Central memory CD8-positive, alpha-beta T cell (primary cell): ENCODE results near the gene ZBTB7C.

Experiments
- ATAC-seq: fragments of 150-1000 bp; cut with Tn5 transposase; replicated peaks from 2 replicates; pipeline ENCODE4 v1.10.0; 2022; ENCODE audit warnings: mild to moderate bottlenecking, moderate FRiP score, moderate number of reproducible peaks; ENCODE audit not compliant: poor library complexity, severe bottlenecking; ENCODE audit errors: extremely low read depth
- DNase-seq, 2 donors: peaks; one replicate each; pipeline ENCODE4 v3.0.0; 2021; ENCODE audit warnings: low spot score in 2 of 2
- H3K27ac Mint-ChIP-seq: one replicate; pipeline ENCODE4 v1.8.0; 2022; ENCODE audit warnings: low read depth, mild to moderate bottlenecking, moderate library complexity, mixed read lengths
- H3K27me3 Mint-ChIP-seq: one replicate; pipeline ENCODE4 v1.8.0; 2022; ENCODE audit warnings: mixed read lengths
- H3K36me3 Mint-ChIP-seq: one replicate; pipeline ENCODE4 v1.8.0; 2022; ENCODE audit warnings: mild to moderate bottlenecking, moderate library complexity, mixed read lengths; ENCODE audit not compliant: insufficient read depth
- H3K4me1 Mint-ChIP-seq: one replicate; pipeline ENCODE4 v1.8.0; 2022; ENCODE audit warnings: mixed read lengths
- H3K4me3 Mint-ChIP-seq: one replicate; pipeline ENCODE4 v1.8.0; 2022; ENCODE audit warnings: mild to moderate bottlenecking, moderate library complexity, mixed read lengths
- H3K9me3 Mint-ChIP-seq: one replicate; pipeline ENCODE4 v1.8.0; 2022; ENCODE audit warnings: mixed read lengths

ZBTB7C gene

DNA sequence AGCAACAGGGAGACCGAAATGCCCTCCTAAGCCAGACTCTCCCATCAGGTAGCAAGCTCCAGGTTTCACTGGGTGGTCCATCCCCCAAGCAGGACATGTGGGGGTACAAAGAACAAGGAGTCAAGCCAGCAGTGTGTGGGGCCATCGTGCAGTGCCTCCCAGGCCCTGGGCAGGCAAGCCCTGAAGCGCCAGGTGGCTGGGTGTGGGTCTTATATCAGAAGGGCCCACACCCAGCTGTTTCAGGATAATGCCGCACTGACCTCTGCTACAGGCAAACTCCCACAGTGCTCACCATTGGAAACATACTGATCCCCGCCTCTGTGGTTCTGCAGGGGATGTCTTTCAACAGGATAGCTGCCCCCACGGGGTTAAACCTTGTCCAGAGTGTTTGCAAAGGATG is 304.5 kb downstream of the ZBTB7C start:
- DNase-seq: no peak
- Mint-ChIP-seq H3K36me3 (peaks cover 2% of the 10 kb centered on the region), H3K4me3 (no peak overlapping the region), H3K9me3 (no peaks in the 10 kb centered on the region), H3K27ac (no peak overlapping the region), H3K27me3 (peaks cover 86% of the 10 kb centered on the region), H3K4me1 (no peaks in the 10 kb centered on the region)
- ATAC-seq: no peak

GRCh38 chr18:48100651-48101165 is 308.5 kb downstream of the ZBTB7C start:
- H3K9me3 Mint-ChIP-seq: no peaks in the 10 kb centered on the region
- H3K4me3 Mint-ChIP-seq: no peak overlapping the region
- peaks cover 58% of the 10 kb centered on the region for H3K27me3 Mint-ChIP-seq
- H3K36me3 Mint-ChIP-seq: peaks cover 2% of the 10 kb centered on the region
- ATAC-seq: no peak
- no peak for DNase-seq
- no peaks in the 10 kb centered on the region for H3K4me1 Mint-ChIP-seq
- no peak overlapping the region for H3K27ac Mint-ChIP-seq

- no peak overlapping the region for H3K27ac Mint-ChIP-seq
- no peak overlapping the region for H3K4me3 Mint-ChIP-seq
- H3K9me3 Mint-ChIP-seq: no peaks in the 10 kb centered on the region
- H3K27me3 Mint-ChIP-seq: peaks cover 52% of the 10 kb centered on the region
- H3K4me1 Mint-ChIP-seq: no peaks in the 10 kb centered on the region
- H3K36me3 Mint-ChIP-seq: peaks cover 2% of the 10 kb centered on the region
- no peak for DNase-seq
- ATAC-seq: no peak
Measured at GRCh38 chr18:48100165-48100575, 309.0 kb downstream of the ZBTB7C start.

GRCh38 chr18:48099481-48100164 is 309.6 kb downstream of the ZBTB7C start:
- Mint-ChIP-seq H3K9me3 (no peaks in the 10 kb centered on the region), H3K27me3 (peaks cover 47% of the 10 kb centered on the region), H3K27ac (no peak overlapping the region), H3K4me1 (no peaks in the 10 kb centered on the region), H3K4me3 (no peak overlapping the region), H3K36me3 (peaks cover 2% of the 10 kb centered on the region)
- ATAC-seq: no peak
- no peak for DNase-seq

DNA sequence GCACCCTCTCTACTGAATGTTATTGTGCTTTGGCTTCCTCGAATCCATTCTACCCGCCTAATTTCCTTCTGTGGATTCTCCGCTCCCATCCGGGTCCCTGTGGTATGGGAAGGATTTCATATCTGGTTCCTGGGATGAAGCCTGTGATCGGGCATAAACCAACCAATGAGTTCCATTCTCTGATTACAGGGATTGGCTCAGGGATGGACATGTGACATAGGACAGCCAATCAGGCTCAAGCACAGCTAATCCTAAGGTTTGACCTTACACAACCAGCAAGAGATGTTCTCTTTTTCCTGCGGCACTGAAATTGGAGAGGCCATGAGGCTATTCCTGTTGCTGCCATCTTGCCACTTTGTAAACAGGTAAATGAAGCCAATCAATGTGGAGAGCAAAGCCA is 310.6 kb downstream of the ZBTB7C start:
- DNase-seq (no peak), ATAC-seq (no peak)
- H3K4me1 Mint-ChIP-seq: no peaks in the 10 kb centered on the region
- no peak overlapping the region for H3K4me3 Mint-ChIP-seq
- no peak overlapping the region for H3K27ac Mint-ChIP-seq
- no peaks in the 10 kb centered on the region for H3K9me3 Mint-ChIP-seq
- H3K36me3 Mint-ChIP-seq: peaks cover 2% of the 10 kb centered on the region
- H3K27me3 Mint-ChIP-seq: peaks cover 37% of the 10 kb centered on the region

DNA sequence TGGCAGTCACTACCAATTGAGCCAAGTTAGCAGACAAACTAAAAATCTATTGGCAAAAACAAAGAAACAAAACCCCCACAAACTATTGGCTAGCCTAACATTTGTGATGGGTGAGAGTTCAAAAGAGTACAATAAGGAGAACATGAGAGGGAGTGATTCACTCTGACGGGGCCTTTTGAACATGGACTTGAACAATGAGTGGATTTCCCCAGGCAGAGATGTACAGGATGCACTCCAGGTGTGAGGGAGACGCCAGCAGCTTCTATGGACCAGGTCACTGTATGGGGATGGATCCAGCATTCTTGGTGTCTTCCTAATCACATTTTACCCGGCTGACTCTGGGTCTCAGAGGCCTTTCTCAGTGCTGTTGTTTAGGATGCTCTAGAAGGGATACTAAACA is 311.2 kb downstream of the ZBTB7C start:
- DNase-seq: no peak
- ATAC-seq: no peak
- Mint-ChIP-seq H3K27ac (no peak overlapping the region), H3K4me1 (no peaks in the 10 kb centered on the region), H3K36me3 (no peaks in the 10 kb centered on the region), H3K27me3 (peaks cover 37% of the 10 kb centered on the region), H3K4me3 (no peak overlapping the region), H3K9me3 (no peaks in the 10 kb centered on the region)

DNA sequence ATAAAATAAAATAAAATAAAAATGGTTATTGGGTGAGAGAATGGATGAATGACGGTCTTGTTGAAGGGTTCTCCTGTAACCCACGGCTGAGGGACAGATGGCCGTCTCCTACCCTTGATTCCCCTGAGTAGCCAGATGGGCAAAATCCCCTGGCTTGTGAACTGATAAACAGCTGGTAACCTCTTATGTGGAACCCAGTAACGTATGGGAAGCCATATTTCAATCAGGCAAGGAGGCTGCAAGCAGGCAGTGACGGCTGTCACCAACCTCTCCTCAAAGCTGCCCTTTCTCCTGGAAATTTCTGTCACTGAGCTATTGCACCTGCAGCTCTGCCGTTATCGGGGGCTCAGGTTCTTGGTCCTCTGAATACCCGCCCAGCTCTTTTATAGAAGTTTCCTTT is 313.5 kb downstream of the ZBTB7C start:
- no peak overlapping the region for H3K27ac Mint-ChIP-seq

DNA sequence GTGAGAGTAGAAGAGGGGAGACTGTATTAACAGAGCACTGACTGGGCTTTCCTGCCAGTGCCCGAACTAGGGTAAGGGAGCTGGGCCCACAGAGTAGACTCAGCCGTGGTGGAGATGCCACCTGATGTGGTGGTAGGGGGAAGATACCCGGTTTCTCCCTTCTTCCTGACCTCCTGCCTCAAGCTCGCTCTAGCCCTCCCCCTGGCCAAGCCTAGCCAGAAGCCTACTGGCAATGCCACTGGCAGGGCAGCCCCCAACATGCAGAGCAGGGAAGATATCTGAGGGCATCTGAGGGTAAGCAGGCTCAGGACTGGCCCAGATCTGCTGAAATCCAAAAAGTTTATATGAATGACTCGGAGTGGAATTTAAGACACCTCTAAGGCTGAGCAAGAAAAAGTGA is 316.1 kb downstream of the ZBTB7C start:
- DNase-seq: no peak
- no peak overlapping the region for H3K4me3 Mint-ChIP-seq
- H3K4me1 Mint-ChIP-seq: no peaks in the 10 kb centered on the region
- peaks cover 12% of the 10 kb centered on the region for H3K27me3 Mint-ChIP-seq
- no peaks in the 10 kb centered on the region for H3K36me3 Mint-ChIP-seq
- ATAC-seq: no peak
- H3K27ac Mint-ChIP-seq: no peak overlapping the region
- H3K9me3 Mint-ChIP-seq: no peaks in the 10 kb centered on the region

More for the DNA sequence above, 313.5 kb downstream of the ZBTB7C start:
- Mint-ChIP-seq H3K4me1 (no peaks in the 10 kb centered on the region), H3K4me3 (no peak overlapping the region), H3K36me3 (no peaks in the 10 kb centered on the region), H3K27me3 (peaks cover 22% of the 10 kb centered on the region), H3K9me3 (no peaks in the 10 kb centered on the region)
- no peak for DNase-seq
- ATAC-seq: no peak

DNA sequence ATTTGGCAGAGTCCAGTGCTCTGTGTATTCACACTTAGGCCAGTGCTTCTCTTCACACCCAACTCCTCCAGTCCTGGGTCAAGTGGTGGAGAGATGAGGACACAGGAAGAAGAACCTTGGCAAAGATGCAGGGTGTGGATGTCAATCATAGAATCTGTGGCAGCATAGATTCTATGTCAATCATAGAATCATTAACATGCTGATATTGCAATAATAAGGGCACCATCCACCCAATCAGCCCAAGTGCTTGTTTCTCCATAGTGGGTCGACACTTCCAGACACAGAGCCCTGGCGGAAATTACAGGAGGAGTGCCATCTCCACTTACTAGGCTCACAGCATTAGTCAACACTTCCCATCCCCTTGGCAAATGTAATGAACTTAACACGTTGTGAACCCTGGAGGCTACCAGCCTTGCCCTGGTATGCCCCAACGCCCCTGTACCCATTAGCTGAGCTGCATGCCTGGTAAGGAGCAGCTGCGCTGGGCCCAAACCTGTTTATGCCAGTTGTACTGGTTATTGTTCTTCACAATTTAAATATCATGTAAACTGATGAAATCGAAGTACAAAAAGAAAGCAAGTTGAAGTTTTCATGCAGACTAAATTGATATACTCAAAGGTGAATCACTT is 317.2 kb downstream of the ZBTB7C start:
- ATAC-seq (no peak), DNase-seq (no peak)
- H3K36me3 Mint-ChIP-seq: no peaks in the 10 kb centered on the region
- H3K27me3 Mint-ChIP-seq: peaks cover 16% of the 10 kb centered on the region
- no peaks in the 10 kb centered on the region for H3K9me3 Mint-ChIP-seq
- no peaks in the 10 kb centered on the region for H3K4me1 Mint-ChIP-seq
- no peak overlapping the region for H3K27ac Mint-ChIP-seq
- H3K4me3 Mint-ChIP-seq: no peak overlapping the region

DNA sequence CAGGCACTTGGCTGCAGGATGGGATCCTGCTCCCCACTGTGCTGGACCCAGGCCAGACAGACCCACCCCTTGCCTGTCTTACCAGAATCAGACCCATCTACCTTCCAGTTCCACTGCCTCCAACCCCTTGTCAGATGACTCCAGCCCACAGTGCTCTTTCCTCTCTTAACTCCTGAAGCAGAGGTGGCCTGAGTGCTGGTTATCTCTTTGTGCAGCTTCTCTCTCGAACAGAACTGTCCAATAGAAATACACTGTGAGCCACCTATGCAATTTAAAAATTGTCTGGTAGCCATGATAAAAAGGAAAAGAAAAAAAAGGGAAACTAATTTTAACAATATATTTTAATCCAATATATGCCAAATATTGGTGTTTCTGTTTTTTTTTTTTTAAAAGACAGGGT is 318.5 kb downstream of the ZBTB7C start:
- Mint-ChIP-seq H3K27ac (no peak overlapping the region), H3K27me3 (peaks cover 24% of the 10 kb centered on the region), H3K36me3 (no peaks in the 10 kb centered on the region), H3K4me1 (no peaks in the 10 kb centered on the region), H3K9me3 (no peaks in the 10 kb centered on the region), H3K4me3 (no peak overlapping the region)
- no peak for DNase-seq
- ATAC-seq: no peak

- no peak for DNase-seq
- Mint-ChIP-seq H3K9me3 (no peaks in the 10 kb centered on the region), H3K27ac (no peak overlapping the region), H3K4me3 (no peak overlapping the region), H3K36me3 (no peaks in the 10 kb centered on the region), H3K4me1 (no peaks in the 10 kb centered on the region), H3K27me3 (peaks cover 25% of the 10 kb centered on the region)
- ATAC-seq: no peak
Measured at GRCh38 chr18:48090021-48090420, 319.2 kb downstream of the ZBTB7C start.

DNA sequence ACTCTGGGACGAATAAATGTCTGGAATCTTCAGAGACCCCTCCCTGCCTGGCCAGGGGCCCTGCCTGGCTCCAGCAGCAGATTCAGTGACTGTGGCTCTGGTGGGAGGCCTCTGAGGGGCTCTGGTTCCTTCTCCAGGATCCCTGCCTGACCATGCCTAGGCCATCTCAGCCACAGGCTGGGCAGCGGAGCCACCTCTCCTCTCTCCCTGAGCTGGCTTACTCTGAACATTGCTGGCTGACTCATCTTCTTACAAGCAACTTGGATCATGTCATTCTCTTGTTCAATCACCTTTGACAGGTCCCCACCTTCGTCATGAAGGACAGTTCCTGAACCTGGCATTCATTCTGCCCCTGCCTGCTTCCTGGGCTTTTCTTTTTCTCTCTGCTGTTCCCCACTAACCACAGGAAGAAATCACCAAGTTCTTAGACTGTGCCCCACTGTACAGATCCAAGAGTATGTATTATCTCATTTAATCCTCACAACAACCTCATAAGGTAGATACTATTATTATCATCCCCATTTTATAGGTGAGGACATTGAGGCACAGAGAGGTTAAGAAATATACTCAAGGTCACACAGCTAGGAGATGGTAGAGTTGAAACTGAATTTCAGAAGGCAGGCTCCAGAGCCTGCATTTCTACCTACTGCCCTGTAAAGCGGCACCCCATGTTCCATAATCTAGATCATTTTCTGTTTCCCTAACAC is 323.2 kb downstream of the ZBTB7C start:
- no peaks in the 10 kb centered on the region for H3K4me1 Mint-ChIP-seq

DNA sequence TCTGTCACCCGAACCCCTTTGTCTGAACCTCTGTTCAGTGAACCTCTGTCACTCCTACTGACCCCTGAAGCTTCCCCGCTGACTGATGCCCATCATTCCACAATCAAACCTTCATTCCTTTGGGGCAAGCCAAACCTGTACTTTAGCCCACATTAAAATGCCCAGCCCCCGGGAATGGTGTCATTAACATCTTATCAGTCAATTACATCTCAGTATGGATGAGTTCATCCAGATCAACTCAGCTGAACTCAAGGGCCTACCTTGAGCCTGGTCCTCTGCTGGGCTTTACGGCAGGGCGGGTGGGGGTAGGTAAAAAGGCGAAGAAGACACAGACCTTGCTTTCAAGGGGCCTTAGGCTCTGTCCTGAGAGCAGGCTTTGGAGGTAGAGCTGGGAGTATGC is 324.3 kb downstream of the ZBTB7C start:
- no peak overlapping the region for H3K27ac Mint-ChIP-seq
- no peak overlapping the region for H3K4me3 Mint-ChIP-seq
- ATAC-seq (no peak), DNase-seq (no peak)
- no peaks in the 10 kb centered on the region for H3K9me3 Mint-ChIP-seq
- no peaks in the 10 kb centered on the region for H3K4me1 Mint-ChIP-seq
- no peaks in the 10 kb centered on the region for H3K36me3 Mint-ChIP-seq
- H3K27me3 Mint-ChIP-seq: peaks cover 16% of the 10 kb centered on the region

More for the DNA sequence above, 323.2 kb downstream of the ZBTB7C start:
- no peak overlapping the region for H3K27ac Mint-ChIP-seq
- ATAC-seq (no peak), DNase-seq (no peak)
- H3K27me3 Mint-ChIP-seq: peaks cover 16% of the 10 kb centered on the region
- H3K36me3 Mint-ChIP-seq: no peaks in the 10 kb centered on the region
- H3K9me3 Mint-ChIP-seq: no peaks in the 10 kb centered on the region
- no peak overlapping the region for H3K4me3 Mint-ChIP-seq
